Measurements from ENCODE around the gene KCNT2.
"Not testable (repeated sequence)": the region's sequence is repeated elsewhere in the genome, so short reads cannot be mapped to it uniquely, and the experiment has no call there.

The KCNT2 gene

DNA sequence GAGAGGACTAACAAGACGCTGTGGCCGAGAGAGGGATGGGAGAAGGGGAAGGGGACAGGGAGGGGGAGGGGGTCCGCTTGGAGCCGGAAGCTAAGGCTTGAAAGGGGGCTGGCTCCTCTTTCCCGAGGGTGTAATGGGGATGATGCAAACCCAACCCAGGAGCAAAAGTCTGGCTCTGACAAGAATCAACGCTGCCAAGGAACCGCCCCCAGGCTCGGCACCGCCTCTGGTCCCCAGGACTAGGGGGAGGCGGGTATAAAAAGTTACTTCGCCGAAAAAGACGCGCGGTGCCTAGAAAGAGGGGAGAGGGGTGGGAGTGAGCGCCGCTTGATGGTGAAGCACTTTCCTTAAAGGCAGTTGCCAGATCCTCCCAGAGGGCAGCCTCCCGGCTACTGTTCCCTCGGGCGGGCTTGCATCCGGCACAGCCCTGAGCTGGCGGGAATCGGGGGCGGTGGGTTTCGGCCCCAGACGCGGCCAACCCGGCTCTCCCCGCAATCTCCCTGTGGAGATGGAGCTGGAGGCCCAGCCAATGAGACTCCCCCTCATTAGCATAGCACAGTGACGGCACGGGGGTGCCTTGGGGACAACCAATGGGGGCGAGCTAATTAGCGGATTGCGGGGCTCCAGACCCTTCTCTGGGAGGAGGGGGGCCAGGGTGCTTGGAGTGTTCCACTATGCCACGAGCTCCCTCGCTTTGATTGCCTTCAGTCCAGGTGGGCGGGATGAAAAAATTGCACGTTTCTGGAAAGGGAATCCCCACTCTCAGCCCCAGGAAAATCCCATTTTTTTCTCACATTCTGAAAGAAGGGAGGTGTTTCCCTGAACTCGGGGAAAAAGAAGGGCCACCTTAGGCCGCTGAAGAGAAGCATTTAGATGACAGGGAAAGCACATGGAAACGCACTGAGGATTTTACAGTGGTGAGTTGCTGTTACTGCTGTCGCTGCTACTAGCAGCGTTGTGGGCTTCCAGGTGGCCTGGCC lies at the start of gene KCNT2:
KCNT2 (minus strand) TSS at position 51 of the 980 bp plus-strand sequence. CDS start 131 bp downstream, outside the sequence.
- DNase-seq, result no peak

DNA sequence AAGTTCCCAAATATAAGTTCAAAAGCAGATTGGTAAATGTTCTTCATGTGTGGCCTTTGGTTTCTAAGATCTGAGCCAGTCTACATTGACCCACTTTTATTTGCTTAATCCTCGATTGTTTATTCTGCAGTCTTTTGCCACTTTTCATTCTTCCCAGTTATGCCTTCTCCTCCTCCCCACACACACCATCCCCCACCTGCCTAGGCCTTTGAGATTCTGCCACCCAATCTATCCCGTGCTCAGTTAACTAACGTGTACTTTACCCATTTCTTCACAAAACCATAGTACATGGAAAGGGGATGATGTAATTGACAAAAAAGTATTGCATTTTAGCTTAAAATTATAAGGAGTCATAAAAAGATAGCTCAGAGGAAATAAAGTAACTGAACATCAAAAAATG lies 47.3 kb upstream of the KCNT2 start:
- no peak for DNase-seq

DNA sequence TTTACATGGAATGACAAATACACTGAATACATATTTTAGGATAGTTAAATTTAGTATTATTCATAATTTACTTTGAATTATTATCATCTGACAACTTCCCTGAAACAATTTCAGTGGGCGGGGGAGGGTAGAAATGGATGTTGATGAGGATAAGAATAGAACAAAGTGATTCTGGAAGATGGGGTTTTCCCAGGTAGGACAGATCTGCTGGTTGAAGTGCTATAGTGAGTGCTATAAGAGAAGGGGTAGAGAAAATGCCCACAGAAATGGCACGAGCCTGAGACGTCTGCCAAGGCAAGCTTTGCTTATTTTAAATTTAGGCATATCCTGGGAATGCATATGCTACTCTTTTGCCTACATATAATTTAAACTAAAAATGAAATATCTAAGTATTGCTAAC lies 46.8 kb upstream of the KCNT2 start:
- no peak for DNase-seq

DNA sequence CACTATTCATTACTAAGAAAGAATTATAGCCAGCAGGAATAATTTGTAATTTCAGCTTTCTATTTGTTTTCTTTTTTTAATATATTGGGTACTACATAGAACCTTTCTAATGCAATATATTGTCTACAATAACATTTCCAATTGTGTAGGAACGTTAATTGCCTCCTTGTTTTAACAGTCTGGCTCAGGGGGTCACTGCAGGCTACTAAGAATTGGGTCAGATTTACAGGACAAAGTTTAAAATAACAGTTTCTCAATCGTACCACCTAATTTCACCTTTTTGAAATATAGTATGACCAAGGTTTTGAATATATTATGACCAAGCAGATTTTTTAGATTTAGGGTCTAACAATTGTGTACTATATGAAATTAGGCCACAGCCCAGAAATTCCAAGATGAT lies 46.0 kb upstream of the KCNT2 start:
- no peak for DNase-seq

DNA sequence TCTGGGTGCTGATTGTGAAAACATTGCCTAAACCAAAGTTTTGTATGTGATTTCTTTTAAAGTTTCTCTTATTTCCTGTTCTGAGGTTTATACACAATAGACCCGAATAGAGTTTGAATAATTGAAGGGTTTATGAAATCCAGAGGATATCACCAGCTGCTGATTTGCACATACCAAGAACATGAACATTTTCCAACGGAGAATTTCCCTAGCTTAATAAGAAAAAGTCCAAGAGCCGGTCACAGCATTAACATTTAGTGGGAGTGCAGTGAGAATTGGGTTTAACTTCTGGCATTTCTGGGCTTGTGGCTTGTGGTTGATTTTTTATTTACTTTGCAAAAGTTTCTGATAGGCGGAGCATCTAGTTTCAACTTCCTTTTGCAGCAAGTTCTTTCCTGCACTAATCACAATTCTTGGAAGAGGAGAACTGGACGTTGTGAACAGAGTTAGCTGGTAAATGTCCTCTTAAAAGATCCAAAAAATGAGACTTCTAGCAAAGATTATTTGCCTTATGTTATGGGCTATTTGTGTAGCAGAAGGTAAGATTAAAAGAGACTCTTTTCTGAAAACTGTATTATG lies 43.5 kb upstream of the KCNT2 start, which contains the start of gene CFH:
CFH (plus strand) TSS at position 407 of the 579 bp plus-strand sequence; CDS start at position 482, 75 bp downstream.
- no peak for DNase-seq

DNA sequence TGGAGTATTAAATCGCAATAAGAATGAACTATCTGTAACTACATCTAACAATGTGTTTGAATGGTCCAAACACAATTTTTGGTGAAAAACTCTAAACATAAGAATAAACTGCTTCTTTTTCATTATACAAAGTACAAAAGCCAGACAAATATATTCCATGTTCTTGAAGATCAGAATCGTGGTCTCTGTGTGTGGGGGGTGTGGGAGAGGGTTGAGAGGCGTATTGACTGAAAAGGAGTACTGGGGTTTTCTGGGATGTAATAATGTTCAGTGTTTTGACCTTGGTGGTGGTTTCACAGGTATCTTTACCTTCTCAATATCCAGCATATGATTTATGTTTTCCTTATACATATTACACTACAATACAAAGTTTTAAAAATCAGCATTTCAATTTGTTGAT lies 42.8 kb upstream of the KCNT2 start:
- DNase-seq, result no peak

DNA sequence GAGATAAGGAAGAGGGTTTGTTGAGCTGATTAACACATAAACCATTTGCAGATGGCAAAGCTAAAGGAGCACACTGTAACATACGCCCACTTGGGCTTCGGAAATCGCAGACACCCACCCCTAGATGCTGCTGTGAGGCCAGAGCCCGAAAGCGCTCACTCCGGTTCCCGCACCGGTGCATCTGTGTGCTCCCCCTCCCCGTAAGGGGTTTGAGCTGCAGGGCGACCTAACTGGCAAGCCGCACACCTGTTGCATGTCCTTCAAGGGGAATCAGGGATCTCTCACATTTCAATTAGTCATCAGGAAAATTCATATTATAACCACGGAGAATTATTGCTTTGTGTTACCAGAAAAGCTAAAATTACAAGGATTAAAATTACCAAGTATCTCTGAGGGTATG lies 42.2 kb upstream of the KCNT2 start:
- no peak for DNase-seq

DNA sequence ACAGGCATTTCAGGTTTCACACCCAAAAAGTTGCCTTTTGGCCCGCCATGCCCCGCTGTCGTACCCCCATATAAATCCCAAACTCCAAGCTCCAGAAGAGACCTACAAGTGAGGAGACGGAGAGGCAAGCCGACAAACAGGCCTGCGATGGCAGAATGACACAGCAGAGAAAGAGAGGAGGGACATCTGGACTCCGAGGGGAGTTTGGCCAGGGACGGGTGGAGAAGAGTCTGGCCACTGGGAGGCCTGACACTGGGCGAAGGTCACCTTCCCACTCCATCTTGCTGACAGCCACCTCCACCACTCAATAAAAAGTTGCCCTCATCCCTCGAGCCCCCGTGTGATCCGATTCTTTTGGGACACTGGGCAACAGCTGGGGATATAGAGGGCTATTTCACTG lies 41.8 kb upstream of the KCNT2 start:
- no peak for DNase-seq

DNA sequence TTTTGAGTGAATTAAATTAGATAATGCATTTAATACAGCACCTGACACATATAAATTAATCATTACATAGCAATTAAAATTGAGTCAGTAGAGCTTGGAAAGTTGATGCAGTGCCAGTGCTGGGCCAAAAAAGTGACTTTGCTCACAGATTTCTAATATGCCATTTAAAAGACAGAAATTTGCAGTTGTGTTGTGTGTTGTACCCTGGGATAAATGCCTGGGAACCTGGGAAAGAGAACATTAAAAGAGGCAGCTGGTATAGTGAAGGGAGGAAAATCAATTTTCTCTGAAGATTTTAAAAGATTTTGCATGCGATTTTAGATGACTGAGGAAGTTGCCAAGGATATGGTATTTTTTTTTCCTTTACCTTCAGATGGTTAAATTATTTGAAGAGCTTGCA lies 32.7 kb upstream of the KCNT2 start:
- no peak for DNase-seq

DNA sequence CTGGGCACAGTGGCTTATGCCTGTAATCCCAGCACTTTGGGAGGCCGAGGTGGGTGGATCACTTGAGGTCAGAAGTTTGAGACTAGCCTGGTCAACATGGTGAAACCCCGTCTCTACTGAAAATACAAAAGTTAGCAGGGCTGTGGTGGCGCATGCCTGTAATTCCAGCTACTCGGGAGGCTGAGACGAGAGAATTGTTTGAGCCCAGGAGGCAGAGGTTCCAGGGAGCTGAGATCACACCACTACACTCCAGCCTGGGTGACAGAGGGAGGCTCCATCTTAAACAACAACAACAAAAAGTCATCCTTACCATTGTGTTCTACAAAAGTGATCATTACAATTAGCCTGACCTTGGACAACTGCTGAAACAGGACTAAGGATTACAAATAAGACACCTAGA lies 31.1 kb upstream of the KCNT2 start:
- DNase-seq, result not testable (repeated sequence)

DNA sequence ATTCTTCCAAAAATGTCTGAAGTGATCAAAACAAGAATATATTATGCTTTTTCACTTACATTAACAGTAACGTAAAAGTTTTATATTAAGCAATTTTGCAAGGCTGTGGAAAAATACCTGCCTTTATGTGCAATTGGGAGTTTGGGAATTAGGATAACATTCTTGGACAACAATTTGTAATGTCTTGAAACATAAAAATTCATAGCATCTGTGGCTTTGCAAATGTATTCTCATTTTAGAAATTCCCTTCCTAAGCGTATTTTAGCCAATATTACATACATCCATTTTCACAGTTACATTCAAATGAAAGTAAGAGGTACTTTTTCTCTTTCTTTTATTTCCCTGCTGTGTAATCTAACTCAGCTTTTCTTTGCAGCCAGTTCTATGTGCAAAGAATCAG lies 30.2 kb upstream of the KCNT2 start:
- no peak for DNase-seq

DNA sequence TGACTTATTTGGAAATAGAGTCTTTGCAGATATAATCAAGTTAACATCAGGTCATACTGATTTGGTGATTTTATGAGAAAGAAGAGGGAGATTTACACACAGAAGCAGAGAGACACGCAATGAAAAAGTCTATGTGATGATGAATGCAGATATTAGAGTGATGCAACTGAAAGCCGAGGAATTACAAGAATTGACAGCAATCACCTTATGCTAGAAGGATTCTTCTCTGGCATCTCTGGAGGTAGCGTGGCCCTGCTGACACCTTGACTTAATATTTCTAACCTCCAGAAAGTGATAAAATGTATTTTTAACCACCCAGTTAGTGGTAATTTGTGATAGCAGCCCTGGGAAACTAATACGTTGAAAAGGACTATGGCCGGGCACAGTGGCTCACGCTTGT lies 29.4 kb upstream of the KCNT2 start:
- no peak for DNase-seq

DNA sequence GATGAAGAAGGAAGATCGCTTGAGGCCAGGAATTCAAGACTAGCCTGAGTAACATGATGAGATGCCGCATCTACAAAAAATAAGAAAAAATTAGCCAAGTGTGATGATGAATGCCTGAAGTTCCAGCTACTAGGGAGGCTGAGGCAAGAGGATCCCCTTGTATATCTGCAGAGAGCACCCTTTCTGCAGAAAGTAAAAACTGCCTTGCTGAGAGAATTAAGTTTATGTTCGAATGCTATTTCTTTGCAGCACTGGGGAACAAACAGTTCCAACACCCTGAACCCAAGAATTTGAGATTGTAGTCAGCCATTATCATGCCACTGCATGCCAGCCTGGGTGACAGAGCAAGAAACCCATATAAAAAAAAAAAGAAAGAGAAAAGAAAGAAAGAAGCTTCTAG lies 20.6 kb upstream of the KCNT2 start:
- no peak for DNase-seq

DNA sequence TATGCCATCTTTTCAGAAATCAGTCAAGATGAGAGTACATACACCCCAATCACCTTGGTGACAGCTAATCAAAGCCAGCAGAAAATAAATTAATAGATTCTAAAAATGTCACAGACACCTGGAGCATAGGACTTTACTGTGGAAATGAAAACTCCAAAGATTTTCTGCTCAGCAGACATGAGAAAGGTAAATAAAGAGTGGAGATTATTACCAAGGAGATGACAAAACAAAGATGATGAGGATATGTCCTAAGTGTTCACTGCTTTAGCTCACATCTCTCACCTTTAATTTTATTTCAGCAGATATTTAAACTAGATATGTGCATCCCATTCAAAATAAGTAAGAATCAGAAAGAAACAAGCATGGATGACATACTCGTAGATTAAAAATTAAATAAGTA lies 14.8 kb upstream of the KCNT2 start:
- no peak for DNase-seq

DNA sequence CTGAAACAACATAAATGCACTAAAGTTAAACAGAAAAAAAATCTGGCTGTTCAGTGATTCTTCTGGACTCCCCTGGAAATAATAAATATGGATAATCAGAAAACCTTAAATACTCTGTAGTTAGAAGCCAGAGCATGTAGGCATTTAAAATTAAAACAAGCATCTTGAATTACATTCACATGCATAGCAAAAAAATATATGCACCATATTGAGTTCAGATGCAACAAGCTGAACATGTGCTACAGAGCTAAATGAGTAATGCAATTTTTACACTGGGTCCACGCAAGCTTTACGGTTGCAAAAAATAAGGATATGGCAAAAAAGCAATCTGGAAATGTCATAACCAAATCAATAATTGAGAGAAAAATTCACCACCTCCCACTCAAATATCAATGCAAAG lies 11.5 kb upstream of the KCNT2 start:
- no peak for DNase-seq

DNA sequence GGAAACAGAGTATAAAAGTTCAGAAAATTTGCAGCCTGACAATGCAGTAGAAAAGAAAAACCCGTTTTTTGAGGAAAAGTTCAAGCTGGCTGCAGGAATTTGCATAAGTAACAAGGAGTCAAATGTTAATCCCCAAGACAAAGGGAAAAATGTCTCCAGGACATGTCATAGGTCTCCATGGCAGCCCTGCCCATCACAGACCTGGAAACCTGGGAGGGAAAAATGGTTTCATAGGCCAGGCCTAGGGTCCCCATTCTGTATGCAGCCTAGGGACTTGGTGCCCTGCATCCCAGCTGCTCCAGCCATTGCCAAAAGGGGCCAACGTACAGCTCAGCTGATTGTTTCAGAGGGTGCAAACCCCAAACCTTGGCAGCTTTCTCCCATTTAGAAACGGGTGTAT lies 3.6 kb upstream of the KCNT2 start:
- no peak for DNase-seq

DNA sequence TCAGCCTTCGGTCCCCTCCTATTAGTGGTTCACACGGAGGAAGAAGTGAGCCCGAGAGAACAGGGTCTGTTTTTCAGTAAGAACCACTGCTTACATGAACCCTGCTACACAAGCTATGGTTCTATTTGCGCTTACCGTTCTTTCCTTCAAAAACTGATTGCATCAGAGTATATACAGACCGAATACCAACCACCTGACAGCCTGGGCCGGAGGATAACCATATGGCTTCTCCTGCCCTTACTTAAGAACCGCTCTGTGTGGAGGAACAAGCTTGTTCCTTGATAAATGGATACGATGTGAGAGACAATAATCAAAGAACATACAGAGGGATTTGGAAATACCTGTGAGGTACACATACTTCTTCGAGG lies 1.1 kb upstream of the KCNT2 start:
- DNase-seq, result no peak

DNA sequence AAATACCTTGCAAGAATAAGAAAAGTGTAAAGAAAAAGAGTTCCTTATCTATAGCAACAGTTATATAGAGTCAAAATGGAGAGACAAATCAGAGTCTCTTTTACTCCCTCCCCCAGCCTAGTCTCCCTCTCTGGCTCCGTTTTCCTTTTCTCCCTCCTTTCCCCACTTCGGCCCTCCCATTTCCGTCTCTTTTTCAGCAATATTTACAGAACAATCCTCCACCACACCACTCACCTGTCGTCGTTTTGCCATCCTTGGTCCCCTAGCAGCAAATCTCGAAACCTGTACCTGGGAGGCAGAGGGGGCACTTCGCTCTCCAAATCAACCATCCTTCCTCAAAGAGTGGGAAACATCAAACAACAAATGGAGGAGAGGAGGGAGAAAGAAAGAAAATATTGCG lies 259 bp downstream of the KCNT2 start:
- DNase-seq, result no peak

DNA sequence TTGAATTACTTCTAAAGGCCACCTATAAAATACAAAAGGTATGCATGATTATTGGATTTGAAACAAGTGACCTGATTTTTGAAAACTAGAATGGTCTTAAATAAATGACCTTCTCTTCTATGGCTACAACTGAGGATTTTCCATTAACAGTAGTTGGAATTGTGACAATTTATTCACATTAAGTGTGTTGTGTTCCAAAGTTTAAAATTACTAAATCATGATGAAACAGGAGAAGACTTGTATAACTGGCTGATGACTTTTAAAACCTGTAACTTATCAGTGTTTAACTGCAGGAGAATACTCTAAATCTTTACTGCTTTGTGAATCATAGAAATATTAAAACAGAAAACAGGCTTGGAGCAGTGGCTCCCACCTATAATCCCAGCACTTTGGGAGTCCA lies 4.6 kb downstream of the KCNT2 start:
- no peak for DNase-seq

DNA sequence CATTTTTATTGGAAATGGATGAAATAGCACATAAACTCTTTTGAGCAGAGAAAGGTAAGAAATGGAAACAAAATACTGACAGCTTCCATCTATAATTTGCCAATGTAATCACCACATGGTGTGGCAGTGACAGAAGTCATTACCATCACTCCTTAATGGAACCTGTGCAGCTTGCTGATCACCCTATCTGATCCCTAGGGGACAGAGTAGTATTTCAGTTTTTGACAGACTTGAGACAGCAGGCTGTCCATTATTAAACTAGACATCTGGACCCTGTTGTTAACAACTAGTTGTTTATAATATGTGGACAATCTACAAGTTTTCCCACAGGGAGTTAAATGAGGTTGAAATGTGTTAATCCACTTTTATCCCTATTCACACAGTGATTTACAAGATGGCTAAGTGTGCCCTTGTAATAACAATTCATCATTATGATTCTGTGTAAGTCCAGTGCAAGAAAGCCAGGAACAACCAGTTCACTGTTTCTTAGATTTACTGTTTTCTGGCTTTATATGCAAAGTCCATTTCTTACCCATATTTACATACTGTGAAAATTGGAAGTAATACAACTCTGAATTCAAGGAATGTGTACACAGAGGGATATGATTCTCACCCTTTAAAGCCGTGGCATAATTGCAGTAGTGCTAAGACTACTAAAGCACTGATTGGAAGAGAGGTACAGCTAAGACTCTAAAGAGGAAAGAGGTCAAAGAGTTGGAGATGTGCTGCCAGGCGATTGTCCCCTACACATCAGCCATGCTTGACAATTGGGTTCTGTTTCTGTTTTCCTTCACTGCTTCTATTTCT lies 9.1 kb downstream of the KCNT2 start:
- no peak for DNase-seq

DNA sequence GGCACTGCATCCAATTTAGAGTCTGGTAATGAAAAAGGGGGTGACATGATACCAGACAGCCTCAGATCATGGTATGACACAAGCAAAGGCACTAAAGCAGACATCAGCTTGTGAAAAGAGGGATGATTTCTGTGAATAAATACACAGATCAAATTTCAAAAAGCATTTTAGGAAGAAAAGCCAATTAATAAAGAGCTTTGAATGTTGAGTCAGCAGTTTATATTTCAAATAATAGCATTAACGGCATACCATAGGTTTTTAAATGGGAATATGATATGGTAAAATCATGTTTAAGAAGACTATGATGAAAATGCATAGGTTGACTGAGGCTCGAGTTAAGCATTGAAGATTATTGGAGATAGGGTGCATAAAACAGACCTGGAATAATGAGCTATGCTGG lies 13.5 kb downstream of the KCNT2 start:
- DNase-seq, result no peak

DNA sequence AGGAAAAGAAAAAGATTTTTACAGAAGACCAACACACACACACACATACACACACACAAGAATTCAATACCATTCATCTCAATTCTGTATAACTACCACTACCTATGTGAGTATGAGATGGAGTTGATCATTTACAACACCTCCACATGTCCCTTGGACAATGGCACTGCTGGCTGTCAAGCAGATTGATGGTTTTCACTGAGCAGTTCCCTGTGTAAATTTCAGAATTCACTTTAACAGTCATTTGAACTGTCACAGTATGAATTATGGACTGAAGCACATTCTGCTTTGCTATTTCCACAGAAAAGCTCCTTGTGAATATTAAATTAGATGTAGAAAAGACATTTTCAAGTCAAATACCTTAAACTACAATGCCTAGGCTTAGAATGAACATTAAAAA lies 14.3 kb downstream of the KCNT2 start:
- DNase-seq, result no peak

DNA sequence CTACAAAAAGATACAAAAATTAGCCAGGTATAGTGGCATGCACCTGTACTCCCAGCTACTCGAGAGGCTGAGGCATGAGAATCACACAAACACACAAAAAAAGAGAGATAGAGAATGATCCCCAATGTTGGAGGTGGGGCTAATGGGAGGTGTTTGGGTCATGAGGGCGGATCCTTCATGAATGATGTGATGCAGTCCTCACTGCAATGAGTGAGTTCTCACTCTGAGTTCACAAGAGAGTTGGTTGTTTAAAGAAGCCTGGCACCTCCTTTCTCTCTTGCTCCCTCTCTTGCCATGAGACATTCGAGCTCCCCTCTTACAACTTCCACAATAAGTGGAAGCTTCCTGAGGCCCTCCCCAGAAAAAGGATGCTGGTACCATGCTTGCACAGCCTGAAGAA lies 17.3 kb downstream of the KCNT2 start:
- no peak for DNase-seq

All from activated gamma-delta T cell treated with Interleukin-2 at 50 U/mL for 16 hours (primary cell).